ENCODE measurements around the gene CEACAM8.

- TF ChIP-seq CTCF (IDR thresholded peaks at IDR 0.05) = no peak
- no peak for TF ChIP-seq EP300 (IDR thresholded peaks at IDR 0.05)
- TF ChIP-seq POLR2AphosphoS5 (IDR thresholded peaks at IDR 0.05) = no peak
Measured at GRCh38 chr19:42569193-42569592, 25.5 kb downstream of the CEACAM8 start.
